Measurements from ENCODE around the gene MAPK10.

DNA sequence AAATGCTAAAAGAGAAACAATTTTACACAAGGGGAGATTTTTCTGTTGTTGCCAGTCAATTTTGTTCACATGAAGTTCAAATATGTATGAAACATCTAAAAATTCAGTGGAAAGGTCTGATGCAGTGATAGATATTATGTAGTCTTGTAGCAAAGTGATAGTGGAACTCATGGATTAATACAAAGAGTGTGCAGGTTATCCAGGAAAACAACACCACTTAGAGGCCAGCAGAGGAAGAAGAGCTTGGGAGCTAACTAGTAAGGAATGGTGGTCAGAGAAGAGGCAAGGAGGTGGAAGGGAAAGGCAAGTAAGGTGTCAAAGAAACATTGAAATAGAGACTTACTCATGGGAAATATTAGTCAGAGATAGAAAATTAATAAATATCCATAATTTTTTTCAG is 395.6 kb downstream of the MAPK10 start:
- TF ChIP-seq, protein P1, sequence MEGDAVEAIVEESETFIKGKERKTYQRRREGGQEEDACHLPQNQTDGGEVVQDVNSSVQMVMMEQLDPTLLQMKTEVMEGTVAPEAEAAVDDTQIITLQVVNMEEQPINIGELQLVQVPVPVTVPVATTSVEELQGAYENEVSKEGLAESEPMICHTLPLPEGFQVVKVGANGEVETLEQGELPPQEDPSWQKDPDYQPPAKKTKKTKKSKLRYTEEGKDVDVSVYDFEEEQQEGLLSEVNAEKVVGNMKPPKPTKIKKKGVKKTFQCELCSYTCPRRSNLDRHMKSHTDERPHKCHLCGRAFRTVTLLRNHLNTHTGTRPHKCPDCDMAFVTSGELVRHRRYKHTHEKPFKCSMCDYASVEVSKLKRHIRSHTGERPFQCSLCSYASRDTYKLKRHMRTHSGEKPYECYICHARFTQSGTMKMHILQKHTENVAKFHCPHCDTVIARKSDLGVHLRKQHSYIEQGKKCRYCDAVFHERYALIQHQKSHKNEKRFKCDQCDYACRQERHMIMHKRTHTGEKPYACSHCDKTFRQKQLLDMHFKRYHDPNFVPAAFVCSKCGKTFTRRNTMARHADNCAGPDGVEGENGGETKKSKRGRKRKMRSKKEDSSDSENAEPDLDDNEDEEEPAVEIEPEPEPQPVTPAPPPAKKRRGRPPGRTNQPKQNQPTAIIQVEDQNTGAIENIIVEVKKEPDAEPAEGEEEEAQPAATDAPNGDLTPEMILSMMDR (conservative IDR thresholded peaks at IDR 0.05; ENCODE audit: low read depth, low read length) = no peak
- TF ChIP-seq EZH2 (IDR thresholded peaks at IDR 0.05; ENCODE audit: borderline replicate concordance, low read depth, low read length, poor library complexity, severe bottlenecking) = no peak
